Endometrium (tissue), 2 donors: ENCODE measurements around the gene ANTXRL.
"Not testable (repeated sequence)": the region's sequence is repeated elsewhere in the genome, so short reads cannot be mapped to it uniquely, and the experiment has no call there.

Experiments used
- FAIRE-seq: peaks from 2 replicates; lab custom pipeline; 2012; peaks lifted over from hg19 to GRCh38; lab: Jason Lieb, UNC
- donor health status: control.
- donor health status: control.

The ANTXRL gene

DNA sequence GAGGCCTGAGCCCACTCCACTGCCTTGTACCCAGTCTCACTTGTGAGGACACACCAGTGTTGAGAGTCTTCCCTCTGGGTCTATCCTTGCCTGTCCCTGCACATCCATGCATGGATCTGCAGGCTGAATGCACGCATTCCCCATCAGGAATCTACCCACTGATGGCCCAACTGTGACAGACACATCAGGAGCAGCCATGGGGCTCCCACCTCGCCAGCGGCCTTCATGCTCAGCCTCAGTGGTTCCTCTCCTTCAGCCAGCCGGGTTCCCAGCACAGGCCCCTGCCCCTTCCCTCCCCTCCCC is 21.3 kb downstream of the ANTXRL start:
- FAIRE-seq = no peak

DNA sequence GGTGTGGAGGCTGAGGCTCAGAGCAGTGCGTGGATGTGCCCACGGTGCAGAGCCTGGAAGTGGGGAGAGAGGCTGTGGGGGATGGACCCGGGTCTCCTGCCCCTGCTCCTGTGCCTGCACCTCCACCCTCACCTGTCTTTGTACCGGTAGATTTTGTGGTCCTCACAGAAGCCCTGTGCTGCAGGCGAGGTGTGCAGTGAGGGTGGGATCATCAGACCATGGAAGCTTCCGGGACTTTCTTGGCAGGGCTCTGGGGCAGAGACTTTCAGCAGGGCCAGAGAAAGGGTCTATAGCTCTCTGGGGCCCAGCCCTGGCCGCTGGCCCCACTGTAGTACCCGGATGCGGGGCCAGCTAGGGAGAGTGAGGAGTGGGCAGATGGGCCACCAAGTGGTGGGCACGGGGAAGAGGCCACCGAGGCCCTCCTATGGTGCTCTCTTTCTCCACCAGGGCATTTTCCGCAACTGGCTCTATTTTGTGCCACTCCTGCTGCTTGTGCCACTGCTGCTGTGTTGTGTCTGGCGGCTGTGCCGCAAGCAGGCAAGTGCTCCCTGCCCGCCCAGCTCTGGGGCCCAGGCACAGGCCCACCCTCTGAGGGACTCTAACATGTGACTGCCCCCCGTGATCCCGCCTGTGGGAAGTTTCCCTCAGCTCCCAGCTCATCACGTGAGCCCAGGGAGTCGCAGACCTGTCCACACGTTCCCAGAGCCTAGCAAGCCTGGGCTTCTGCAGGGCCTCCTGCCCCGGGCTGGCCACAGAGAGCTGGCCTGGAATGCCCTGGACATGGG is 22.1 kb downstream of the ANTXRL start:
- no peak for FAIRE-seq

DNA sequence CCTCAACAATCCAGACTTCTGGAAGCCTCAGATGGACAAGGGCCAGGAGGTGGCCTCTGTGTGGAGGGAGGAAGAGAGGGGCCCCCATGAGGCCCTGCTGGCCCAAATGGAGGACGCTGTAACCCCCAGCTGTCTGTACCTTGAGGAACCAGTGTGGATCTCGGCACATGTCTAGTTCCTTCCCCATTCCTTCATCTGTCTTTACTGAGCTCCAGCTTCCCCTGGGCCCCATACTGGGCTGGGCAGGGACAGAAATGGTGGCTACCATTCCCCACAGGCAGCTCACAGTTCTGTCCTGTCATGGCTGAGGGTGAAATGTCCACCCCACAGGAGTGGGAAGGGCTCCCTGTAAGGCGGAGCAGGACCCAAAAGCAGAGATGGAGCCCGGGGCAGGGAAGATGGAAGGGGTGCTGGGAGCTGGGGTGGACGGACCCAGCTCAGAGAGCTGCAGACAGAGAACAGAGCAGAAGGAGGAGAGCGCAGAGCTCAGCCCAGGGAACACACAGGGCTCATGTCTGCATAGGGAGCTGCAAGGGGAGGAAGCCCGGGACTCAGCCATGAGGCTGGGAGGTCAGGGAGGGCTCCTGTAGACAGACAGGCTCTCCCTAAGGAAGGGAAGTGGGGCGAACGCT is 22.8 kb downstream of the ANTXRL start:
- no peak for FAIRE-seq

DNA sequence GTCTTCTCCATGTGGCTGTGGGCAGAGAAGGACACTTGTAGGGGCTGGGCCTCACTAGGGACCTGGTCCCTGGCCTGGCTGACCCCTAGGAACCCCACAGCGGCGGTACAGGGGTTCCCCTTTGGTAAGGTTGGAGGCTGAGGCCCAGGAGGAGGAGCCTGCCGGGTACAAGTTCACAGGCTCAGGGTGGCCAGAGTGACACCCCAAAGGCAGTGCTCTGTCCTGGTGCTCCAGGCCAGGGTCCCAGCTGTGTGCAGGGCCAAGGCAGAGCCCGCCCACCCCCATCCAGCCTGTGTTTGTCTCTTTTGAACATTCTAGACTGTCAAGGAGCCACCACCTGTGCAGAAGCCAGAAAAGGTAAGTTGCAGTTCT is 23.3 kb downstream of the ANTXRL start:
- no peak for FAIRE-seq

DNA sequence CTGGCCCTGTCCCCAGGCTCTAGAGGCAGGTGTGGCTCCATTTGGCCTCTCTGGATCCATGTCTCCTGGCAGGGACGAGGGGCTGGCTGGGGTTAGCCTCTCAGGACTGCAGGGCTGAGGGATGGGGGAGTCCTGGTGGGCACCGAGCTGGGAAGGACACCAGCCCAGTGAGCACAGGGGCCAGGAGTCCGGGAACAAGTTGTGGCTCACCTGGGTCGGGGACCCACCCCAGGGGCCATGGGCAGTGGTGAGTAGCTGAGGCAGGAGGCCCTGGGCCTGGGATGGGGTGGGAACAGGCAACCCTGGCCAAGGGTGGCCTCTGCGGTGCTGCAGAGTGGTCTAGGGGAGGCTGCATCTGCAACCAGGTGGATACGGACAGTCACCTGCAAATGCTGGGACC is 24.1 kb downstream of the ANTXRL start:
- FAIRE-seq = no peak

DNA sequence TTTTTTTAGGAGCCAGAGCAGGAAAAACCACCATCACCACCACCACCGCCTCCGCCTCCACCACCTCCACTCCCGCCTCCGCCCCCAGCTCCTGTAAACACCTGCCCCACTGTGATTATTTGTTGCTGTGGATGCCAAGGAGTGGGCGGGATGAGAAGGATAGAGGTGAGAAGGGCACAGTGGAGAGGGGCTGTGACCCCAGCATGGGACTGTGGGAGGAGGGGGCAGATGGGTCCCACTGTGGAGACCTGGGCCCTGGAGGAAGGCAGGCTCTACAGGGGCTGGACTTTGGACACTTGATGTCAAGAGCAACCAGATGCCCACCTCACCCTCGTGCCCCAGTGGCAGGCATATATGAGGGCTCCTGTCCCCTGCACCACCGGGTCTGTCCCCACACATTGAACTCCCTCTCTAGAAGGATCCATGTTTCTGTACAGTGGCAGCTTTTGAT is 24.7 kb downstream of the ANTXRL start:
- no peak for FAIRE-seq

DNA sequence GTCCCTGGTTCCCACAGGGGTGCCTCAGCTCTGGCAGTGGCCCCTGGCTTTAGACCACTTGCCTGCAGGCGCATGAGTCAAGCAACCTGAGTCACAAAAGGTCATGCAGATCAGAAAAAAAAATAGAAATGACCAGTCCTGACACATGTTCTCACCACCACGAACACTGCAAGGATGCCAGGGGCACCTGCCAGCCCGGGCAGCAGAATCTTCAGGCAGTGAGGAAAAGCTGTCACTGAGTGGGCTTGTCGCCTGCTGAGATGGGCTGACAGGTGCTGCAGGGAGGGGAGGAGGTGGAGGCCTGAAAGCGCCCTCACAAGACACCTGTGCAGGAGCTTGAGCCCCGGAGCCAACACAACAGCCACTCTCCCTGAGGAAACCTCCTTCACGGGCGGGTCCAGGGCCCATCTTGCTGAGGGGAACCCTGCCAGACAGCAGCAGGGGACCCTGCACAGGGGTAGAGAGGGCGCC is 25.2 kb downstream of the ANTXRL start:
- not testable (repeated sequence) for FAIRE-seq

DNA sequence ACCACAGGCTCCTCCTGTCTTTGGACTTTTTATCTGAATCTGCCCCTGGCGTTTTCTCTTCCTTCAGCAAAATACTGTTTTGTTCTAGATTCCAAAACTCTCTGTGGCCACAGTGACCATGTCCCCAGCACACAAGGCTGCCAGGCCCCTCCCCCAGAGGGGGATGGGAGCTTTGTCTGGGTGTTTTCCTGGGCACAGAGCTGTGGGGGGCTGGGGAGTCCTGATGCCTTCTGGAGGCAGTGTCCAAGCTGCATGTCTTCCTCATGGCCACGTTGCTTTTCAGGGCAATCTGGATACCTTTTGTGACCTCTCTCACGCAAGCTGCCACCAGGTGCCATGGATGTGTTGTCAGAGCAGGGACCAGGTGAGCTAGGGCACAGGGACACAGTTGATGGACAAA is 26.2 kb downstream of the ANTXRL start:
- no peak for FAIRE-seq

DNA sequence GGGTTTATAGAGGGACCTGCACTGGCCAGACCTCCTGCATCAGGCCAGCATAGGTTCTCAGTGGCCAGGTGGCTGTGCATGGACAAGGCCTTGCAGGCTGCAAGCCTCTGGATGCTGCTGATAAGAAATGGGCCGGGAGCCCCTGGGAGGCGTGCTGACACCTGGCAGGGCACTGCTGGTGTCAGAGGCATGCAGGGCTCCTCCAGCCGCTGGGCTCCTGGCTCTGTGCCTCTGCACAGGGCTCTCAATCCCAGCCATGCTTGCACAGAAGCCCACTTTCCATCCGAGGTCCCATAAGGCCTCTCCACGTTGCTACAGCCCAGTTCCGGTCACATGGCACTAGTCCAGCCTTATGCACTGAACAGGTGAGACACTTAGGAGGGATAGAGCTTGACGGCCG is 27.3 kb downstream of the ANTXRL start:
- FAIRE-seq = no peak

DNA sequence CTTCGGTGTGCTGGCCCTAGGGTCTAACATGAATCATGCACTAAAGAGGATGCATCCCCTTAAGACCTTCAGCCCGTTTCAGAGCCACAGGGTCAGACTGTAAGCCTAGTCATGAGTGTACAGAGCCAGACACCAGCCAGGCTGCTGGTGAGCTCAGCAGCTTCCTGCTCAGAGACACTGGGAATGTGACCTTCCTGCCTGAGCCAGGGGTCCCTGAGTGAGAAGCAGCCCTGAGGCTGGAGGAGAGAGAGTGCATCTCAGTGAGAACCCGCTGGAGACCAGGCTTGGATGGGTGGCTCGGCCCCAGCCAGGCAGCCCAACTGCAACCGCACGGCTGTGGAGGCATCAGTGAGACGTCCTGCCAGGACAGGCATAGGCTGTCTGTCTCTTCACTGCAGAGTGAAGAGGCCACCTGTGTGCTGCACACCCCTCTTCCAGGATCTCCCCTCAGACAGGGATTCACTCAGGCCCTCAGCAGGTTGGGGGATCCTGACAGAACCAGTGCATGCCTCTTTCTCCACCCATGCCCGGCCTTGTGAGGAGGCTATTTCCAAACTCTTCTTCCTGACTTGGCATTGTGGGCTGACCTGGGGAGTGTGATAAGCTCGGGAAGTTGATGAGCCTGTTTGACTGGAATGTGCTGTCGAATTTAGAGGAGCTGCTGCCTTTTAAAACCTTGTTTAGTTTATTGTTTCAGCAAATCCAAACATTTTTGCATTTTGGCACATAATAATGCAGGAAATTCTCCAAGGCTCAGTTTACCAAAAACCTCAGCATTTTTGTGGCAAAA is 28.5 kb downstream of the ANTXRL start:
- FAIRE-seq = not testable (repeated sequence)

DNA sequence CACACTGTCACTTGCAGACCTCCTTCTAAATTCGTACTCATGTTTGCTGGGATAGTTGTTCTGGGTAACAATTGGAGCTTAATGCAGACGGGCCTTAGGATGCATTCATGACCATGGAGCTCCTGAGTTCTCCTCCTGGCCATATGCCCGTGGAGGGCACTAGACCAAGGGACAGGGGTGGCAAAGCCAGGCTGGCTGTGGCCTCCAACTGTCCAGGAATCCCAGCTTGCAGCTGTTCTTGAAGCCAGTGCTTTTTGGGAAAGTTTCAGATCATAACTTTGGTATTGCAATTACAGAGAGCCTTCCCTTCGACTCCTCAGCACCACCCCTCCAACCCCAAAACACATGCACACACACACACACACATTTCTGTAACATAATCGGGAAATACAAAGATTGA is 30.6 kb downstream of the ANTXRL start:
- FAIRE-seq = no peak

DNA sequence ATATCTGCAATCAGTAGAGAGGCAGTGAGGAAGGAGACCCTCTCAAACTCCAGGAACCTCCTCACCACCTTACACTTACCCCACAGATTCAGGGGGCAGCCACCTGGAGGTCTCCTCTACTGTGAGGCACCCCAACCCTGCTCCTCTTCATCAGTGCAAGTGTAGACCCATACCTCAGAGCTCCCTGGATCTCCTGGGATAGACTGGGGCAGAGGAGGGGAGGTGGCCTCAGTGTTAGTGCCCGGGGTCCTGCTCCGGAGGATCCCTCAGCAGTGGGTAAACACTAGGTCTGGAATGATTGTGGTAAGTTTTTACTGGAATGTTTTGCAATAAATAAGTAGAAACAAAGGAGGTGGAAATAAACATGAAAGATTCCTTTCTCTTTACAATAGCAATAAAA is 31.1 kb downstream of the ANTXRL start:
- no peak for FAIRE-seq

DNA sequence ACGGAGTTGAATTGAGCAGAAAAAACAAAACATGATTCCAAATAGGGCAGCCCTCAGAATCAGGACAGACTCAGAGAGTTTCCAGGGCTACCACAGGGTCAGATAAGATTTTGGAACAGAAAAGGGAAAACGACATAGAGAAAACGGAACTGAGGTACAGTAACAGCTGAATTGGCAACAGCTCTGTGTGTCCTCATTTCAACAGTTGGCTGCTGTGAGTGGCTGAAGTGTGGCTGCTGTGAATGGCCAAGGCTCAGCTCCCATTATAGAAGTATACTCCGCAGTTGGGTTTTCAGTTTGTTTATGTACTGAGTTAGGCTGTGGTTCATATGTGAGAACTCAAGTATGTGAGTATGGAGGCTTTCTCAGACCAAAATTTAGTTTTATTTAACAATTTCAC is 32.0 kb downstream of the ANTXRL start:
- no peak for FAIRE-seq

DNA sequence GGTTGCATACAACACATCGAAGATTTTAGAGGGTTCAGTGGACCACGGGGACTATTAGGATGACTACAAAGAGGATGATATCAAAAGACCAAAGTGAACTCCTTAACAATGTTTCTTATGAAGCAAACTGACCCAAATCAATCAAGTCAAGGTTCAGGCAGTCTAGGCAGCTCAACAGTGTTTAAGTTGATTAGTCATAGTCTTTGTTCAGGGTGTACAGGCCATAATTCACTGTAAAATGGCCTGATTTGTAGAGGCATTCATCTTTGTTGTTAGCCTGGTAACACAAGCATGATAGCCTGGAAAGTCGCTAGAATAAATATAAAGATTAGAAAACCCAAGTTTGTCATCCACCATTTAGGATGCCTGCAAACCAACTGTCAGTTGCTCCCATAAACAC is 32.6 kb downstream of the ANTXRL start:
- no peak for FAIRE-seq

DNA sequence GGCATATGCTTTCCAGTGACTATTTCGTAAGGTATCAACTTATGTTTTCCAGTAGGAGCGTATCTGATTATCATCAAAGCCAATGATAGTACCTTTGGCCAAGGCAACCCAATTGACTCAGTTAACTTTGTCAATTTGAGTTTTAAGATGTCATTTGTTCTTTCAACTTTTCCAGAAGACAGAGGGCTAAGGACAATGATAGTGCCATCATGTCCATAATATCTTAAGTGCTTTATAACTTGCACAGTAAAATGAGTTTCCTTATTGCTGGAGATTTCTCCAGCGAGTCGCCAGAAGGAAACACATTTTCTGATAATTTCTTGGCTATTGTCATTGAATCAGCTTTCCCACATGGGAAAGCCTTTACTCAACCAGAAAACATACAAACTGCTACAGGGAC is 35.0 kb downstream of the ANTXRL start:
- no peak for FAIRE-seq

DNA sequence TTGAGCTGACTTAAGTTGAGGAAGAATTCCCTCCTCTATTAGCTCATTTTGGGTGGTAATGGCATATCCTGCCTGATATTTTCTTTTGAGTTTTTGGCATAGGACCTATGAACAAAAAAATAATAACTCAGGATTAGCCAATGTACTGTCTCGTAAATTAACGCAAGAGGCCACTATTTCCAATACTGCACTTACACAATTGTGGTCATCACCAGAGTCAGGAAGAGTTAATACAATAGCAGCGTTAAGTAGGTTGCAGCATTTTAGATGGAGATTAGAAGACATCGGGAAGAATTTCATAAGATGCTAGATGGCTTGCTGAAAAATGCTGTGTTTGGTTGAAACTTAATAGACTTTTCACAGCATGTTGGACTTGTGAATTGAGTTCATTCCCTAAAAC is 36.4 kb downstream of the ANTXRL start:
- FAIRE-seq = no peak

DNA sequence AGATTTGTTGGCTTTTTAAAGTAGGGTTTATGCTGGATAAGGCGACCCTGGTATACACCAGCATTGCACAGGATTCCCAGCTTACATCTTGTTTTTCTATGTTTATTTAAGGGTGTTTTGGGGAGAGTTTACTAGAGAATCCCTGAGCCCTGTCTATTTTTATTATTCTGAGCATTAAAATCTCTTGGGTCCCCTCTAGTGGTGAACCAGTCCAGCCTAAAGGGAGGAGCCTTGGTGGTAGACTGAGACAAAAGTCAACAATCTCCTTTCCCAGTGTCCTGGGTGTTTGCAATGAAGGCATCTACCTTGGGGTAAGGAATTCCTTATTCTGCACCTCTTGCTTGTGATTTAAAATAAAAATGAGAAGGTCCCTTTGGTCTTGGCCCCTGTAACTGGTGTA is 38.2 kb downstream of the ANTXRL start:
- FAIRE-seq = no peak

DNA sequence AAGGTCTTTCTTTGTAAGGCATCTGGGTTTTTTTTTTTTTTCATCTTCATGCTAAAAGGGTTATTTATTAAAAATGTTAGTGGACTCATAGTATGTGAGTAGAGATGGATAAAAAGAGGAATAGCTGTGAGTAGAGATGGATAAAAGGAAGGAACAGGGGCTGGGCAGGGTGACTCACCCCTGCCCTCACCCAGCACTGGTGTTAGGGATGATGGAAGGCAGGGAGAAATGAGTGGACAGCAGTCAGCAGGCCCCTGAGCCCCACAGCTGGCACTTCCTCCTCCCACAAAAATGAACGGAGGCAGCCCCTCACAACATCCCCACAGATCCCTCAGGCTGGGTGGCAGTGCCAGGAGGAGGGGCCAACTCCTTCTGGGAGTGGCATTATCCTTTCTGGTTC is 39.3 kb downstream of the ANTXRL start:
- no peak for FAIRE-seq

DNA sequence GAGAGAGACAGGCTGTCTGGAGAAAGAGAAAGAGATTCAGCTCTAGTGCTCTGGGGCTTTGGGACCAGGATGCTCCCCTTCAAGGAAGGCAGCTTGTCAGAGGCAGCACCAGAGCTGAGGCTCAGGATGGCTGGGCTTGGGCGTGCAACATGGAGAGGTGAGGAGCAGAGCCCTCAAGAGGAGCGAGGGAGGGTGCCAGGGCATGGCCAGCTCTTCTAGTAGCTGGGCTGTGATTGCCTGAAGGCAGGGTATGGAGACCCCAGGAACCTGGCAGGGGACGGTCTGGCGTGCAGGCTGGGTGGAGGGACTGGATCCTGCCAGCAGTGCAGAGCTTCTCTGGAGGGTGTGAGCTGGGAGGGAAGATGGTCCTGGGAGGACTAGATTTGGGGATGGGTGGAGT is 40.2 kb downstream of the ANTXRL start:
- no peak for FAIRE-seq

DNA sequence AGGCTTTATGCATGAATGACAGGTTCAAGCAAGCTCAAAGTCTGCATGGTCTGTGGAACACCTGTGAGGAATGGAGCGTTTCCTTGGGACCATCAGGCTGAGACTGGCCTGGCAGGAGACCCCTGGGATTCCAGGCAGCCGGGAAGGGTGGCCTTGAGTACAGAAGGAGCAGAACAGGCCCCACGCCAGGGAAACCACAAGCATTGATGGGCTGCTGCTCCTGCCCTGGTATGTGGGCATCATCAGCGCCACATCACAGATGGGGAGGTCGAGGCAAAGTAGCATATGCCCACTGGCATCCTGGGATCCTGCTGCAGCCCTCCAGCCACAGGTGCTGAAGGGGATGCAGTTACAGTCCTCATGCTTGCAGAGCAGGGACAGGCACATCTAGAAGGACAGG is 40.9 kb downstream of the ANTXRL start:
- FAIRE-seq = no peak

DNA sequence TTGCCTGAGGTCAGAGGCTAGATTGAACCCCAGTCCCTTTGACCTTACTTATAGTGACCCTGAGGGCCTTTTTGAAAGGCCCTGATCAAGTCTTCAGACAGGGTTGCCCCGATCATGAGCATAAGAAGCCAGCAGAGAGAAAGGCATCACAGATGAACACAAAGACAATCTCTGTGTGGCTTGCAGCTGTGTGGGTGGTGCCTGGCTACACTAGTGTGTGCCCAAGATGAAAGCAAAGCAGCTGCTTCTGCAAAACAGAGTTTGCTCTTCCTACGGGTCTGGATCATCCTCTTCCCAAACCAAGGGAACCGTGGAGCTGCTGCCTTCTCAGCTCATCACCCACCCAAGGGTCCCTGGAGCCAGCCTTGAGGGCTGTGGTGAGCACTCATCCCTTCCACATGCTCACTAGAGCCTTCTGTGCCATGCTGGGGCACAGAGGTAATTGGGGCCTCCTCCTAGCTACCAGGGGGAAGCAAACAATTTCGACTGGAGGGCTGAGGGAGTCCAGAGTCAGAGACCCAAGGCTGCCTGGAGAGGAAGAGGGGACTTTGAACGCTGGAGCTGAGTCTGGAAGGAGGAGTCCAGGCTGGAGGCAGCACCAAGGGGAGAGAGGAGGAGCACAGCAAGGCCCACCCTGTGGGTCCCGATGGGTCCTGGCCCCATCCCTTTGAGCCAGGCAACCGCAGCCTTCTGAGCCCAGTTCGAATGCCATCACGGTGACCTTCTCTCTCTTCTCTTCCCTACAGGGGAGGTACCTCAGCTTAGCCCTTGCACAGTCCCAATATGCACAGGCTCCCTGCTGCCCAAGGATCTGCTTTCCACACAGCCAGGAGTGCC is 42.3 kb downstream of the ANTXRL start:
- FAIRE-seq = no peak

DNA sequence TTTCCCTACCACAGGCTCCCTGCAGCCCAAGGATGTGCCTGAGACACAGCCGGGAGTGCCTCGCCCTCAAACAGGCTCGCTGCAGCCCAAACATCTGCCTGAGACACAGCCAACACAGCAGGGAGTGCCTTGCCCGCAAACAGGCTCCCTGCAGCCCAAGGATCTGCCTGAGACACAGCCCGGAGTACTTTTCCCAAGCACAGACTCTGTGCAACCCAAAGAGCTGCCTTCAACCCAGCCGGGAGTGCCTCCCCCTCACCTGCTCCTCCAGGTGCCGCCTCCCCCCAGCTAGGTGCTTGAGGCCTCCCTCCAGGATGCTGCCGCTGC is 42.9 kb downstream of the ANTXRL start:
- FAIRE-seq = no peak

DNA sequence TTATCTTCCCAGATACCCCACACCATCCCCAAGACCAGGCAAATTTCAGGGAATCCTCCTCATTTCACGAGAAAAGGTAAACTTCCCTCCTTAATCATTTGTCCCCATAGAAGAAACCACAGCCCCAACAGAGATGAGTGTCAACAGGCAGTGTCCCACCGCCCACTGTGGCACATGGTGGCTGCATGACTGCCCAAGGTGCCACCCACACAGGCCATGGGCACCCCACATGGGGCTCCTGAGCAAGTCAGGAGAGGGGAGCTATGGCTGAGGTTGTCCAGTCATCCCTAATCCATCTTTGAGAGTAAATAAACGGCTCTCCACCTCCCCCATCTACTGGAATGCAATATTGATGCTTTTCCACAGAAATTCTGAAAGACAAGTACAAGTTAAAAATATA is 44.1 kb downstream of the ANTXRL start:
- FAIRE-seq = no peak
